ENCODE results near the gene PRODH2. TPM values are rescaled to one million over a fixed set of nuclear protein-coding genes. Genes with fewer than 3 reads are reported as not detected.

Gene PRODH2
- total and polyA plus RNA-seq, 10 of the 15 experiments (the other 5 are each of a cell fraction or from before 2014, with no cell fraction given): 0.07 TPM; not detected in 9

DNA sequence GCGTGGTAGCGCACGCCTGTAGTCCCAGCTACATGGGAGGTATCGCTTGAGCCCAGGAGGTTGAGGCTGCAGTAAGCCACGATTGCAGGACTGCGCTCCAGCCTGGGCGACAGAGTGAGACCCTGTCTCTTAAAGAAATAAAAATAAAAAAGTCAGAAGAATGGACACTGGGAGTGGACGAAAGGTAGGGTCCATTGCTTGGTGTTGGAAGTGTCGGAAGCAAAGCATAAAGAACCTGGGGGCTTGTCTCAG is 37.7 kb downstream of the PRODH2 start:
- POLR2A ChIA-PET: no interaction called here
- H3K9ac ChIP-seq (ENCODE audit: control insufficient read depth, insufficient read depth, low read length): no peak overlapping the region
- H2AFZ ChIP-seq (ENCODE audit: control insufficient read depth, low read depth, low read length): peak overlapping the region; percentile 59
- H3K4me1 ChIP-seq (ENCODE audit: control insufficient read depth, insufficient read depth, low read length): no peaks in the 10 kb centered on the region
- intact Hi-C loops (cut with micrococcal nuclease; ENCODE audit: unreplicated experiment): no loop called here
- no TSS peak for BruUV-seq (replicated peaks)
- FAIRE-seq (no peak), DNase-seq (ENCODE audit: low read depth, low spot score) (no peak), ATAC-seq (no peak)
- H3K27ac ChIP-seq (ENCODE audit: control insufficient read depth, insufficient read depth): no peak overlapping the region
- 51% methylated on average over 9 of the region's 9 CpGs for WGBS (ENCODE audit: insufficient coverage, insufficient replicate concordance, low lambda C conversion rate, missing lambda C conversion rate)
- H4K20me1 ChIP-seq (ENCODE audit: control insufficient read depth, insufficient read depth): no peaks in the 10 kb centered on the region
- CTCF ChIA-PET: no interaction called here
- no peaks in the 10 kb centered on the region; a peak in 1 of 4 replicates for H3K36me3 ChIP-seq (ENCODE audit: control insufficient read depth in 2 of 2, insufficient read depth in 2 of 2, low read length in 1 of 2)
- in situ Hi-C loops (cut with MboI): no loop called here
- RAD21 ChIA-PET (ENCODE audit: unreplicated experiment): no interaction called here
- TF ChIP-seq ZNF622 (IDR thresholded peaks at IDR 0.05): no peak
- no peak for TF ChIP-seq ETV6 (conservative IDR thresholded peaks at IDR 0.05 in 1 of 2, IDR thresholded peaks at IDR 0.05 in 1 of 2; ENCODE audit: borderline replicate concordance in 1 of 2, low read depth in 1 of 2)
- no peak for TF ChIP-seq CHD2 (IDR thresholded peaks at IDR 0.05; ENCODE audit: borderline replicate concordance, low read depth, low read length)
- no peak for TF ChIP-seq RUNX3 (IDR thresholded peaks at IDR 0.05; ENCODE audit: low read length)
- H3K27me3 ChIP-seq (replicated peaks in 1 of 2; ENCODE audit: control insufficient read depth in 2 of 2, insufficient read depth in 2 of 2, low read length in 1 of 2): no peaks in the 10 kb centered on the region
- SMC1A ChIA-PET (ENCODE audit: uncharacterized antibody, unreplicated experiment): no interaction called here
- no peak overlapping the region for H3K4me3 ChIP-seq
- no peaks in the 10 kb centered on the region for H3K9me3 ChIP-seq (replicated peaks; ENCODE audit: control insufficient read depth, insufficient read depth, low read length)
- peak overlapping the region; percentile 86 for H3K4me2 ChIP-seq (ENCODE audit: control insufficient read depth, insufficient read depth)
- no peaks in the 10 kb centered on the region for H3K79me2 ChIP-seq (ENCODE audit: control insufficient read depth, insufficient read depth, low read length)

DNA sequence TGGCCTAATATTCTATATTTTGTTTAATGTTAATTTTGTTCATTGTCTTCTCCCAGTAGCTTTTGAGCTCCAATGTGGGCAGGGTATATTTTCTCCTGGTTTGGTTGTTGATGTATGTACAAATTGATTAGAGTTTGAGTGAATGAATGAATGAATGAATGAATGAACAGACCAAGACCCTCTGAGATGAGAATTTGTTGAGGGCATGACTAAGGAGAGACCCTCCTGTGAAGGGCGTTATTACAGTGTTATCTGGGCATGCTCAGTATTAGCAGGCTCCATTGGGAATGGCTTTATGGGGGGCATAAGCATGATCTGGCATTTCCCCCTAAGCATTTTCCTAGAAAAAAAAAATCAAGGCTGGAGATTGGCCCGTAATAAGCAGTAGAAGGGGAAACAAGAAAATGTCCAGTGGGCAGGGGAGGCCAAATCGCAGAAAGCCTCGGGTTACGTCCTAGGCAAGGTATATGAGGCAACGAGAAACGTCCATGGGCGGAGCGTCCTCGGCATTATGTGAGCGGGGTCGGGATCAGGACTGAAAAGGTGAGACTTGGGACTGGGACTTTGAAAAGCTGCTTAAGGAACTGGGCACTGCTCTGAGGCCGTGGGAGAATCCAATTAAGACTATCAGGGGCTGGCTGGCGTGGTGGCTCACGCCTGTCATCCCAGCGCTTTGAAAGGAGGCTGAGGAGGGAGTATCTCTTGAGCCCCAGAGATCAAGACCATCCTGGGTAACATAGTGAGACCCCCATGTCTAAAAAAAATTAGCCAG is 38.2 kb downstream of the PRODH2 start:
- ATAC-seq (no peak), FAIRE-seq (peak; percentile 59), DNase-seq (ENCODE audit: low read depth, low spot score) (no peak)
- H3K27me3 ChIP-seq (replicated peaks in 1 of 2; ENCODE audit: control insufficient read depth in 2 of 2, insufficient read depth in 2 of 2, low read length in 1 of 2): no peaks in the 10 kb centered on the region
- no peak overlapping the region for H3K9ac ChIP-seq (ENCODE audit: control insufficient read depth, insufficient read depth, low read length)
- H3K4me2 ChIP-seq (ENCODE audit: control insufficient read depth, insufficient read depth): peak overlapping the region; percentile 86
- intact Hi-C loops (cut with micrococcal nuclease; ENCODE audit: unreplicated experiment) (no loop called here), in situ Hi-C loops (cut with MboI) (no loop called here)
- CTCF ChIA-PET: no interaction called here
- no peak overlapping the region for H3K4me3 ChIP-seq
- no peak overlapping the region for H3K27ac ChIP-seq (ENCODE audit: control insufficient read depth, insufficient read depth)
- H3K9me3 ChIP-seq (replicated peaks; ENCODE audit: control insufficient read depth, insufficient read depth, low read length): no peaks in the 10 kb centered on the region
- no peaks in the 10 kb centered on the region; a peak in 1 of 4 replicates for H3K36me3 ChIP-seq (ENCODE audit: control insufficient read depth in 2 of 2, insufficient read depth in 2 of 2, low read length in 1 of 2)
- BruUV-seq (replicated peaks): no TSS peak
- RAD21 ChIA-PET (ENCODE audit: unreplicated experiment): no interaction called here
- no peaks in the 10 kb centered on the region for H4K20me1 ChIP-seq (ENCODE audit: control insufficient read depth, insufficient read depth)
- POLR2A ChIA-PET: interaction anchor here (0.6 to 1.9 kb wide), 2 partner anchors 34 to 127 kb away, joined by 4 to 8 read pairs; partner anchors contain the start of gene COX6B1
- SMC1A ChIA-PET (ENCODE audit: uncharacterized antibody, unreplicated experiment): no interaction called here
- no peaks in the 10 kb centered on the region for H3K4me1 ChIP-seq (ENCODE audit: control insufficient read depth, insufficient read depth, low read length)
- H2AFZ ChIP-seq (ENCODE audit: control insufficient read depth, low read depth, low read length): peak overlapping the region; percentile 59; the same call in 1 of the 2 replicates
- H3K79me2 ChIP-seq (ENCODE audit: control insufficient read depth, insufficient read depth, low read length): no peaks in the 10 kb centered on the region
- WGBS (ENCODE audit: insufficient coverage, insufficient replicate concordance, low lambda C conversion rate, missing lambda C conversion rate): 54% methylated on average over 16 of the region's 16 CpGs
- TF ChIP-seq, protein P1, sequence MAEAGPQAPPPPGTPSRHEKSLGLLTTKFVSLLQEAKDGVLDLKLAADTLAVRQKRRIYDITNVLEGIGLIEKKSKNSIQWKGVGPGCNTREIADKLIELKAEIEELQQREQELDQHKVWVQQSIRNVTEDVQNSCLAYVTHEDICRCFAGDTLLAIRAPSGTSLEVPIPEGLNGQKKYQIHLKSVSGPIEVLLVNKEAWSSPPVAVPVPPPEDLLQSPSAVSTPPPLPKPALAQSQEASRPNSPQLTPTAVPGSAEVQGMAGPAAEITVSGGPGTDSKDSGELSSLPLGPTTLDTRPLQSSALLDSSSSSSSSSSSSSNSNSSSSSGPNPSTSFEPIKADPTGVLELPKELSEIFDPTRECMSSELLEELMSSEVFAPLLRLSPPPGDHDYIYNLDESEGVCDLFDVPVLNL (IDR thresholded peaks at IDR 0.05; ENCODE audit: low read depth, low read length): no peak
- TF ChIP-seq CBFB (IDR thresholded peaks at IDR 0.05; ENCODE audit: low read depth) (no peak), PAX8 (IDR thresholded peaks at IDR 0.05) (no peak), SUPT20H (IDR thresholded peaks at IDR 0.05; ENCODE audit: borderline replicate concordance, control insufficient read depth, low read depth, low read length) (no peak), POLR2AphosphoS2 (IDR thresholded peaks at IDR 0.05; ENCODE audit: low read depth, low read length) (no peak), IKZF1 (conservative IDR thresholded peaks at IDR 0.05) (no peak), HDAC2 (IDR thresholded peaks at IDR 0.05) (no peak), HDAC6 (IDR thresholded peaks at IDR 0.05; ENCODE audit: unreplicated experiment) (no peak), NR2F1 (conservative IDR thresholded peaks at IDR 0.05) (no peak), NFXL1 (IDR thresholded peaks at IDR 0.05; ENCODE audit: borderline replicate concordance) (no peak), GABPA (IDR thresholded peaks at IDR 0.05; ENCODE audit: low read depth) (no peak), CEBPB (IDR thresholded peaks at IDR 0.05; ENCODE audit: borderline replicate concordance in 1 of 2, low read depth in 2 of 2, low read length in 2 of 2) (no peak), CREB1 (IDR thresholded peaks at IDR 0.05; ENCODE audit: low read depth) (no peak), SP1 (IDR thresholded peaks at IDR 0.05; ENCODE audit: low read depth, low read length) (no peak), MYB (IDR thresholded peaks at IDR 0.05; ENCODE audit: borderline replicate concordance, low read depth, low read length) (no peak), BACH1 (IDR thresholded peaks at IDR 0.05; ENCODE audit: borderline replicate concordance) (no peak)
